Spinal cord (tissue), 10 donors: ENCODE data around the gene LRP1B. TPM values are rescaled to one million over a fixed set of nuclear protein-coding genes. Genes with fewer than 3 reads are reported as not detected.
A peak's percentile ranks its signal among the peaks of the same experiment; 100 is the strongest.

Source experiments
- DNase-seq, 6 donors: peaks; one replicate each; pipeline versions ENCODE4 v3.0.0 to v3.0.0-alpha.2; 2013 to 2015; ENCODE audit warnings: low spot score in 6 of 6, low read depth in 4 of 6
- H3K27ac ChIP-seq: one replicate; pipeline ENCODE4 v1.5.1; 2013; ENCODE audit warnings: low read depth, low read length, control low read depth
- H3K27me3 ChIP-seq: one replicate; pipeline ENCODE4 v1.6.1; 2013; ENCODE audit warnings: low read length; ENCODE audit not compliant: control insufficient read depth, insufficient read depth
- H3K36me3 ChIP-seq: one replicate; pipeline ENCODE4 v1.6.1; 2013; ENCODE audit warnings: low read length; ENCODE audit not compliant: control insufficient read depth, insufficient read depth
- H3K4me1 ChIP-seq: one replicate; pipeline ENCODE4 v1.6.1; 2013; ENCODE audit warnings: low read length; ENCODE audit not compliant: control insufficient read depth, insufficient read depth
- H3K4me3 ChIP-seq: one replicate; pipeline ENCODE4 v1.5.1; 2013; ENCODE audit warnings: low read depth, low read length, control low read depth
- H3K9me3 ChIP-seq: one replicate; pipeline ENCODE4 v1.6.1; 2013; ENCODE audit warnings: low read length; ENCODE audit not compliant: control insufficient read depth, insufficient read depth
- WGBS: methylation state at CpG from one replicate; pipeline ENCODE4 v1.1.5; 2013; ENCODE audit warnings: missing lambda C conversion rate; ENCODE audit not compliant: insufficient coverage; 5-methylcytosine and 5-hydroxymethylcytosine counted together
- polyA plus RNA-seq, 2 donors: library from polyadenylated mRNA; unstranded; fragments of 120-200 nt; gene quantifications; one replicate each; pipeline ENCODE4 v1.2.1, GENCODE V29; 2013; ENCODE audit not compliant: insufficient read length in 2 of 2
- total RNA-seq, 2 donors: library from RNA; depleted of rRNA in 1 of 2; stranded (reverse); fragments of 120-200 nt in 1 of 2; fragments of >200 nt in 1 of 2; gene quantifications; one replicate each; pipeline versions ENCODE4 v1.2.3 to v1.2.4, GENCODE V29; 2013 to 2014
- donor health status: healthy.

Gene LRP1B
- total and polyA plus RNA-seq, 4 donors, result 22.1 to 70.2 (median 32.1) TPM

DNA sequence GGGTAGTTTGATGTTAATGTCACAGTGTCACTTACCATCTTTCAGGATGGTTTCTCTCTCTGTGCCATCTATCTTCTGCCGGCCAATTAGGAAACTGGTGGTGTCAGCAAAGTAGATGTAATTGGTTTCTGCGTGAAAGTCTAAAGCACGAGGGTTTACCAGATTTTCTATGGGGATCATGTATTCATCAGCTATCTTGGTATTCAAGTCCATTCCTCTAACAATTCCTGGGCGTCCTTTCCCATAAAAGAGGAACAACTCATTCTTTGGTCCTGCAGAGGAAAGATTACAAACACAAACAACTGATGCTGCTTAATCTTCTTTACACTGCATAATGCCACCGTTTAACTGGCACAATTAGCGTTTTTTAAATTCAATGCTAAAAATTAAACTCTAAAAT, 1081.9 kb downstream of the LRP1B start:
- Histone ChIP-seq H3K4me3 (no peak overlapping the region), H3K36me3 (no peaks in the 10 kb centered on the region), H3K27ac (no peak overlapping the region), H3K9me3 (no peaks in the 10 kb centered on the region), H3K4me1 (no peaks in the 10 kb centered on the region), H3K27me3 (no peaks in the 10 kb centered on the region)
- peak in 2 of 6 donors; percentile 51 to 61 for DNase-seq
- WGBS, result 0% methylated on average over 2 of the region's 6 CpGs

DNA sequence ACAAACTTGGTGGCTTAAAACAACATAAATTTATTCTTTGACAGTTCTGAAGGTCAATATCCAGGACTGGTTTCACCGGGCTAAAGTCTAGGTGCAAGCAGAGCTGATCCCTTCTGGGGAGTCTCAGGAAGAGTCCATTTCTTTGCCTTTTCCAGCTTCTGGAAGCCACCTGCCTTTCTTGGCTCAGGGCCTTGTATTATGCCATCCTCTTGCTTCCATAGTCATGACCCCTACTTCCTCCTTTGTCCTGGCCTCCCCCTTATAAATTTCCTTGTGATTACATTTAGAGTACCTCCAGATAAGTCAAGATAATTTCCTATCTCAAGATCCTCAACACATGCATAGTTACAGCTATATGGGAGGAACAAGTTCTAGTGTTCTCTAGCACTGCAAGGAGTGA, 1089.5 kb downstream of the LRP1B start:
- 92% methylated on average over 1 of the region's 1 CpG for WGBS
- H3K4me1 ChIP-seq, result no peaks in the 10 kb centered on the region
- no peak overlapping the region for H3K4me3 ChIP-seq
- H3K36me3 ChIP-seq, result no peaks in the 10 kb centered on the region
- H3K27ac ChIP-seq, result no peak overlapping the region
- H3K27me3 ChIP-seq, result no peaks in the 10 kb centered on the region
- H3K9me3 ChIP-seq, result no peaks in the 10 kb centered on the region
- DNase-seq, result no peak

DNA sequence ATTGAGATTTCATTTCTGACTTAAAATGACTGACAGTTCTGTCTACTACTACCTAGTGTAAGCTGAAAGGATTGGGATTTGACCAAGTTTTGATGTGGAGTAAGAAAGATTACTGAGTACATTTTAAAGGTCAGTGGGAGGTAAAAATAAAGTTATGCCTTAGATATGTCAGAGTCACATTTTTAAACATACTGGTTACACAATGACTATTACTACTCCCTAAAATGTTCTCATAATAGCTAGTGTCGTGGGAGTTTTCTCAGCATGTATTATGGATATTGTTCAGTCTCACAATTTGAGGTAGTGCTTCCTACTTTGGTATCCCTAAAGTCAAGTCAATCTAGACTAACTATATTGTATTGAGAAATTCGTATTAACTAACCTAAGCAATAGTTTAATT, 1092.5 kb downstream of the LRP1B start:
- H3K4me1 ChIP-seq, result no peaks in the 10 kb centered on the region
- H3K9me3 ChIP-seq, result no peaks in the 10 kb centered on the region
- WGBS, result no CpG with 5 or more reads among the region's 2 CpGs
- no peaks in the 10 kb centered on the region for H3K36me3 ChIP-seq
- DNase-seq, result no peak
- no peak overlapping the region for H3K27ac ChIP-seq
- no peak overlapping the region for H3K4me3 ChIP-seq
- no peaks in the 10 kb centered on the region for H3K27me3 ChIP-seq

DNA sequence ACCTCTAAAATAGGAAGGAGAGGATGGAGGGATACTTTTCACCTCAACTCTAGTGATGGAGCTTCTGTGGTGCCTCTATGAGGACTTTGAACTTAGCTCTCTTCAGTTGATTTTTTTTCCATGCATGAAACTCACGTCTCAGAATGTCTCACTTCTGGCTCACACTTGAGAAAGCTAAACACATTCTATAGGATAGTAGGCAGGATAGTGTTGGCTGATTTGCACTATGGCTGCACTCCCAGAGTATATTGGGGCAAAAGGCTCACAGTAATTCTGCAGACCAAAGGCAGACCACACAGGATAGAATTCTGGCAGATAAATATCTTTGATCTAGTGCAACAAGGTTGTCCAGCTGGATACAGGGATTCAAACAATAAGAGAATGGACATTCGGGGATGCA, 1093.5 kb downstream of the LRP1B start:
- H3K9me3 ChIP-seq, result no peaks in the 10 kb centered on the region
- H3K4me1 ChIP-seq, result no peaks in the 10 kb centered on the region
- H3K36me3 ChIP-seq, result no peaks in the 10 kb centered on the region
- H3K4me3 ChIP-seq, result no peak overlapping the region
- DNase-seq, result no peak
- no peak overlapping the region for H3K27ac ChIP-seq
- H3K27me3 ChIP-seq, result no peaks in the 10 kb centered on the region
- WGBS, result no CpG with 5 or more reads among the region's 2 CpGs

DNA sequence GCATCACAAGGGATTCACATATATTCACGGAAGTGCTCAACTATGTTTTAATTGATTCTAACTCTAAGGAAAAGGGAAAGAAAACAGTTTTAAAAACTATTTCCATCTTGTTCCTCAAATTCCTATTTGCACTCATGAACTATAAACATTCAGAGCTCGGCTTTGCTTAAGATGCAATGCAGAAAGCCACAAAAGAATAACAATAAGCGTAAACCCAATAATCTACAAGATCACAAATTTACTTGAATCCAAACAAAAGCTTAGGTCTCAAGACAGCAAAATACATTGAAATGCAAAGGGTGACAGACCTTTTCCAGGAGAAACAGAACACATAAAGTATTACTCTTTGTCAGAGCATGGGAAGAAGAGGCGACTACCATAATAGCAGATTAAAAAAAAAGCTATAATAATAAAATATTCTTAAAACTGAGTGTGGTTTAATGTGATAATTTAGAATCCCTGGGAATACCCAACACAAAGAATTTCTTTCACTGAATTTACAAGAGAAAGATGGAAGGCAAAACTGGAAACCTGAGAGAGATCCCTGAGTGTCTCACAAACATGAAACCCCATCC, 1094.9 kb downstream of the LRP1B start:
- no CpG with 5 or more reads among the region's 4 CpGs for WGBS
- Histone ChIP-seq H3K9me3 (no peaks in the 10 kb centered on the region), H3K27me3 (no peaks in the 10 kb centered on the region), H3K36me3 (no peaks in the 10 kb centered on the region), H3K4me3 (no peak overlapping the region), H3K4me1 (no peaks in the 10 kb centered on the region), H3K27ac (no peak overlapping the region)
- peak in 1 of 6 donors; percentile 39 for DNase-seq

DNA sequence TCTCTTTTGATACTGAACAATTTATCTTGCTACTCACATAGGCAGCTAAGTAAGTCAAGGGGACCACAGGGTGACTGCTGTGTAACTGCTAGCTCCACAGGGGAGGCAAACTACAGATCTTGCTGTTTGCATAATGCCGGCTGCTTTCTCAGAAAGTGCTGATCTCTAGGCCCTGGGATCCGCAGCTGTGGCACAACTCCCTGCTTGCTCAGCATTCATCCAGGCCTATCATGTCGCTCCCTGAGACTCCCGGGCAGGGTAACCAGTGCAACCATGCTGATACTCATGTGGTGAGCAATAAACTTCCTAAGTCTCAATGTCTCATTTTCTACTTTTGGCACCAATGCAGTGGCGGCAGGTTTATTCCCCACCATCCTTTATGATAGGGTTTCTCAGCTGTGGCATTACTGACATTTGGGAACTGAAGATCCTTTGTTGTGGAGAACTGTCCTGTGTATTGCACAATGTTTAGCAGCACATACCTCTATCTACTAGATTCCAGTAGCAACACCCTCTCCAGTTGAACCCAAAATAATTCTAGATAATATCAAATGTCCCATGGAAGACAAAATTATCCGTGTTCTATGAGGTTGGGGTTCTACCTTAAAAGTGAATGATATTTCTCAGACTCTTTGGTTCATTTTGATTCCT, 1101.3 kb downstream of the LRP1B start:
- no peaks in the 10 kb centered on the region for H3K4me1 ChIP-seq
- no peak overlapping the region for H3K27ac ChIP-seq
- no peaks in the 10 kb centered on the region for H3K27me3 ChIP-seq
- 32% methylated on average over 4 of the region's 6 CpGs for WGBS
- H3K36me3 ChIP-seq, result no peaks in the 10 kb centered on the region
- no peak overlapping the region for H3K4me3 ChIP-seq
- peaks cover 5% of the 10 kb centered on the region for H3K9me3 ChIP-seq
- peak in 2 of 6 donors; percentile 6 to 18 for DNase-seq

DNA sequence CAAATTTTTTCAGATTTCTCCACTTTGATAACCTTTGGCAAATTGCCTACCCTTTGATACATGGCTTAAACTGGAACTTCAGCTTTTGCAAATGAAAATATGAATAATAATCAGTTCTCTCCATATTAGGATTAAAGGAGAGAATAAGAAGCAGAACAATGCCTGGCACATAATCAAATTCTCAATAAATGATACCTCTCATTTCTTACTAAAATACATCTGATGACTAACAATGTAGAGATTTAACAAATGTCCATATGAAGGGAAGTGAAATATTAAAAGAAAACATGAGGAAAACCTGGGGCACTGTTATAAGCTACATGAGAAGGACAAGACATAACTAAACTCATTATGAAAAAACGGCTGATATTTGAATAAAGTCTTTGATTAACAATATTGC, 1103.6 kb downstream of the LRP1B start:
- WGBS, result no CpG with 5 or more reads among the region's 1 CpG
- no peak overlapping the region for H3K27ac ChIP-seq

DNA sequence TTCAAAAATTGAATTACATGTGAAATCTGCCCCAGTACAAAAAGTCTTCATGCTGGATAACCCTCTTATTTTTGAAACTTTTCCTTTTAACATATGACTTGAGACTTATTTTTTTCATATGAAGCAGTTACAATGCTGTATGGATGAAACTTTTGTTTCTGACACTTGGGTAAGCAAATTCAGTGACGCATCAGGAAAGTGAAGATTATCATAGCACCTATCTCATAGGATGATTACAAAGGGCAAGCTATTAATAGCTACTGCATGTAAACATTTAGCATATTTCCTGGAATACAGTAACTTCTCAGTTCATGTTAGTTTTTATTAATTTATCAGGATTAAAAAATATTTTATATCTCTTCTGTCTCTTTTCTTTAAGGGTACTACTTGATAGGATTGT, 1109.2 kb downstream of the LRP1B start:
- Histone ChIP-seq H3K27me3 (no peaks in the 10 kb centered on the region), H3K4me1 (no peaks in the 10 kb centered on the region), H3K36me3 (no peaks in the 10 kb centered on the region), H3K9me3 (no peaks in the 10 kb centered on the region), H3K27ac (no peak overlapping the region), H3K4me3 (no peak overlapping the region)
- WGBS, result no CpG with 5 or more reads among the region's 1 CpG
- DNase-seq, result no peak

More for the DNA sequence above, 1103.6 kb downstream of the LRP1B start:
- DNase-seq, result no peak
- Histone ChIP-seq H3K4me3 (no peak overlapping the region), H3K9me3 (peaks cover 5% of the 10 kb centered on the region), H3K27me3 (no peaks in the 10 kb centered on the region), H3K36me3 (no peaks in the 10 kb centered on the region), H3K4me1 (no peaks in the 10 kb centered on the region)

DNA sequence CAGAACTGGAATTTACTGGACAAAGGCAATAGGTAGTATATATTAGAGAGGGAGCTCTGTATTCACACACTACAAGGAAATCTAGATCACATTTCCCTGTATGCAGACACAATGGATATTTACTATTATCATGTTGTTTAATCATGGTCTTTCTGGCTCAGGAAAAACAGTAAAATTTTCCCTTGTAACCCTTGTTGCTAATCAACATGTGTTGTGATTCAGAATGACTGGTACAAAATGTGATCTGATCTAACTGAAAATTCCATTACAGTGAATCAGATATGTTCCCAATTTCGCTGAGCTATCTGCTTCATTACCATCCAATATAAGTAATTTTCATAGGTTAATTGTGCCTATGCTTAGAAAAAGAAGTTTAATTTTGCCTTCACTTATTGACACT, 1109.7 kb downstream of the LRP1B start:
- no peaks in the 10 kb centered on the region for H3K27me3 ChIP-seq
- WGBS, result no CpG with 5 or more reads among the region's 1 CpG
- H3K36me3 ChIP-seq, result no peaks in the 10 kb centered on the region
- peak in 1 of 6 donors; percentile 8 for DNase-seq
- H3K4me1 ChIP-seq, result no peaks in the 10 kb centered on the region
- H3K4me3 ChIP-seq, result no peak overlapping the region
- H3K27ac ChIP-seq, result no peak overlapping the region
- H3K9me3 ChIP-seq, result no peaks in the 10 kb centered on the region

DNA sequence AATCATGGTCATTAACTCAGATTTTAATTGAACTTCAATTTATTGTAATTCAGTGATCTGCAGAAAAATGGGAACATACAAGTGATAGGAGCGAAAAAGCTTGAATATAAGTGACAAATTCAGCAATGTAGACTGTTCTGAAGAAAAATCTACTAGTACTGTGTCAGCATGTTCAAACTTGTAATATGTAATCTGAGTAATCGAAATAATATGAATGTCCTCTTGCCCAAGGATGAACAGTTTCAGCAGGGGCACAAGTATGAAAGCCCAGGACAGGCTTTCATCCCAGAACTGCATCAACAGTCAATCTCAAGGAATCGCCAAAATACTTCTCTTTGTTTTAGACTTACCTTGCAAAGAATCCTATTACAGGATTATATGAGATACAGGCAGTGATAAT, 1110.5 kb downstream of the LRP1B start:
- Histone ChIP-seq H3K4me1 (no peaks in the 10 kb centered on the region), H3K27me3 (no peaks in the 10 kb centered on the region), H3K9me3 (no peaks in the 10 kb centered on the region), H3K27ac (no peak overlapping the region), H3K36me3 (no peaks in the 10 kb centered on the region), H3K4me3 (no peak overlapping the region)
- 100% methylated on average over 2 of the region's 3 CpGs for WGBS
- no peak for DNase-seq
